Esophagus (tissue), 2 donors: Measurements from ENCODE around the gene CD1C. TPM values are rescaled to one million over a fixed set of nuclear protein-coding genes. Genes with fewer than 3 reads are reported as not detected.
"Not testable (repeated sequence)": the region's sequence is repeated elsewhere in the genome, so short reads cannot be mapped to it uniquely, and the experiment has no call there.

Experiments
- H3K27ac ChIP-seq, 2 donors: one replicate each; pipeline ENCODE4 v1.5.1; 2013; ENCODE audit warnings: low read depth in 2 of 2, mild to moderate bottlenecking in 2 of 2, inconsistent platforms in 1 of 2, low read length in 1 of 2, moderate library complexity in 1 of 2
- H3K27me3 ChIP-seq, 2 donors: one replicate each; pipeline ENCODE4 v1.6.1; 2013; ENCODE audit warnings: low read length in 2 of 2, control low read depth in 1 of 2, mild to moderate bottlenecking in 1 of 2; ENCODE audit not compliant: insufficient read depth in 2 of 2, control insufficient read depth in 1 of 2
- H3K36me3 ChIP-seq, 2 donors: one replicate each; pipeline ENCODE4 v1.6.1; 2013; ENCODE audit warnings: low read length in 1 of 2; ENCODE audit not compliant: control insufficient read depth in 2 of 2, insufficient read depth in 2 of 2
- H3K4me1 ChIP-seq, 2 donors: one replicate each; pipeline ENCODE4 v1.6.1; 2013; ENCODE audit warnings: low read length in 1 of 2; ENCODE audit not compliant: control insufficient read depth in 2 of 2, insufficient read depth in 2 of 2
- H3K4me3 ChIP-seq, 2 donors: one replicate each; pipeline ENCODE4 v1.5.1; 2013; ENCODE audit warnings: low read length in 2 of 2, mild to moderate bottlenecking in 2 of 2, low read depth in 1 of 2, moderate library complexity in 1 of 2
- H3K9me3 ChIP-seq, 2 donors: one replicate each; pipeline ENCODE4 v1.6.1; 2013; ENCODE audit warnings: mild to moderate bottlenecking in 2 of 2, low read depth in 1 of 2, low read length in 1 of 2, moderate library complexity in 1 of 2; ENCODE audit not compliant: control insufficient read depth in 2 of 2, insufficient read depth in 1 of 2
- WGBS, 2 donors: extraction: QIAGEN DNeasy Blood & Tissue Kit; methylation state at CpG; one replicate each; pipeline ENCODE4 v1.1.7; 2013; 5-methylcytosine and 5-hydroxymethylcytosine counted together
- polyA plus RNA-seq, 2 donors: library from polyadenylated mRNA; stranded (reverse); fragments of 200-250 nt; gene quantifications; one replicate each; pipeline ENCODE4 v1.2.3, GENCODE V29; 2013
- donor health status: healthy with polysubstance abuse.
- donor health status: Bipolar disorder and iron deficiency.

The CD1C gene
- polyA plus RNA-seq, 2 donors = 0.31 to 1.9 TPM

GRCh38 chr1:158333405-158334155 lies 43.9 kb downstream of the CD1C start:
- H3K27ac ChIP-seq = no peak overlapping the region
- 62 to 69% methylated on average over 8 of the region's 8 CpGs for WGBS, 2 donors
- no peaks in the 10 kb centered on the region for H3K4me1 ChIP-seq
- H3K9me3 ChIP-seq = no peaks in the 10 kb centered on the region
- H3K4me3 ChIP-seq = no peak overlapping the region
- H3K27me3 ChIP-seq = no peaks in the 10 kb centered on the region
- no peaks in the 10 kb centered on the region for H3K36me3 ChIP-seq

GRCh38 chr1:158334526-158335212 lies 44.9 kb downstream of the CD1C start:
- no peaks in the 10 kb centered on the region for H3K27me3 ChIP-seq
- H3K9me3 ChIP-seq = no peaks in the 10 kb centered on the region
- 36 to 50% methylated on average over 2 of the region's 2 CpGs for WGBS, 2 donors

DNA sequence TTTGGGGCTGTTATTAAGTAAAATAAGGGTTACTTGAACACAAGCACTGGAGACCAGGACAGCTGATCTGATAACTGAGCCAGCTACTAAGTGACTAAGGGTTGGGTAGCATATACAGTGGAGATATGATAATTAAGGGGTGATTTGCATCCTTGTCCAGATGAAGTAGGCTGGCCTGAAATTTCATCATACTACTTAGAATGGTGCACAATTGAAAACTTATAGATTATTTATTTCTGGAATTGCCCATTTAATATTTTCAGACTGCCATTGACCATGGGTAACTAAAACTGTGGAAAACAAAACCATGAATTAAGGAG lies 45.5 kb downstream of the CD1C start:
- H3K36me3 ChIP-seq = no peaks in the 10 kb centered on the region
- no peak overlapping the region for H3K4me3 ChIP-seq
- H3K4me1 ChIP-seq = no peaks in the 10 kb centered on the region
- no peaks in the 10 kb centered on the region for H3K27me3 ChIP-seq
- H3K9me3 ChIP-seq = no peaks in the 10 kb centered on the region
- no peak overlapping the region for H3K27ac ChIP-seq

More at GRCh38 chr1:158334526-158335212, 44.9 kb downstream of the CD1C start:
- H3K4me1 ChIP-seq = no peaks in the 10 kb centered on the region
- no peak overlapping the region for H3K4me3 ChIP-seq
- no peak overlapping the region for H3K27ac ChIP-seq
- no peaks in the 10 kb centered on the region for H3K36me3 ChIP-seq

GRCh38 chr1:158336413-158336812 lies 46.7 kb downstream of the CD1C start:
- not testable (repeated sequence) for H3K9me3 ChIP-seq, H3K4me3 ChIP-seq, H3K27ac ChIP-seq, H3K4me1 ChIP-seq, H3K36me3 ChIP-seq, H3K27me3 ChIP-seq
- WGBS, 2 donors = 49 to 54% methylated on average over 7 of the region's 7 CpGs

Other genes with a start within 250 kb of the CD1C start
- under 1 TPM; 0.27 to 0.47 TPM for gene CD1D, start 109.0 kb upstream of the CD1C start, polyA plus RNA-seq
- 1 to 10 TPM in 1 of 2 donors, under 1 TPM in 1; 0.18 to 4.7 TPM for gene CD1A, start 35.5 kb upstream of the CD1C start, polyA plus RNA-seq
- under 1 TPM in 1 of 2 donors, not detected in 1; 0.13 TPM for gene CD1B, start 41.6 kb downstream of the CD1C start, polyA plus RNA-seq
- gene CD1E, start 64.0 kb downstream of the CD1C start, polyA plus RNA-seq = 1 to 10 TPM in 1 of 2 donors, under 1 TPM in 1; 0.16 to 2.2 TPM
- gene OR10T2, start 109.5 kb downstream of the CD1C start, polyA plus RNA-seq = not detected
- gene OR10K2, start 136.3 kb downstream of the CD1C start, polyA plus RNA-seq = not detected
- not detected for gene OR10K1, start 171.9 kb downstream of the CD1C start, polyA plus RNA-seq
- not detected for gene OR10R2, start 182.3 kb downstream of the CD1C start, polyA plus RNA-seq